GM19395 (cell line): Measurements from ENCODE around the gene SLC9A8.
A peak's percentile ranks its signal among the peaks of the same experiment; 100 is the strongest.

Experiments
- ATAC-seq: cut with Tn5 transposase; IDR thresholded peaks from one replicate; pipeline ENCODE4 v1.9.1; 2021; ENCODE audit warnings: mild to moderate bottlenecking, moderate library complexity; ENCODE audit not compliant: unreplicated experiment

SLC9A8 gene

DNA sequence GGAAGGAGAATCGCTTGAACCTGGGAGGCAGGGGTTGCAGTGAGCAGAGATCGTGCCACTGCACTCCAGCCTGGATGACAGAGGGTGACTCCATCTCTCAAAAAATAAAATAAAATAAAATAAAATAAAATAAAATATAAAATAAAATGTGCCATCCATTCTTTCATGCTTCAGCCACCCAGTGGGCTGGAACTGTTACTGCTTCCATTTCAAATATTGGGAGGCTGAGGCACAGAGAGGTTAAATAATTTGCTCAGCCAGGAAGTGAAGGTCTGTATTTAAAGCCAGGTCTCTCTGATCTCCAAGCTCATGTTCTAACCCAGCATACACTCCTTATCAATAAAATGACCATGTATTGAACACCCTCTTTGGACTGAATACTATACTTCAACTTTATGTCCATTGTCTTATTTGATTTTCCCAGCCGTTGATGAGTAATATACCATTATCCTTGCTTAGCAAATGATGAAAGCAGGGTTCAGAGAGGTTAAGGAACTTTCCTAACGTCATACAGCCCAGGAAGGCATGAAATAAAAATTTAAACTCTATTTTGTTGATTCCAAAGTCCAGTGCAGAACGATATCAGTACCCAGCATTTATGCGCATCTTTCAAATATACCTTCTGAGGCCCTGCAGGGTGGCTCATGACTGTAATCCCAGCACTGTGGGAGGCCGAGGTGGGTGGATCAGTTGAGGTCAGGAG, 25.8 kb upstream of the SLC9A8 start:
- no peak for ATAC-seq

DNA sequence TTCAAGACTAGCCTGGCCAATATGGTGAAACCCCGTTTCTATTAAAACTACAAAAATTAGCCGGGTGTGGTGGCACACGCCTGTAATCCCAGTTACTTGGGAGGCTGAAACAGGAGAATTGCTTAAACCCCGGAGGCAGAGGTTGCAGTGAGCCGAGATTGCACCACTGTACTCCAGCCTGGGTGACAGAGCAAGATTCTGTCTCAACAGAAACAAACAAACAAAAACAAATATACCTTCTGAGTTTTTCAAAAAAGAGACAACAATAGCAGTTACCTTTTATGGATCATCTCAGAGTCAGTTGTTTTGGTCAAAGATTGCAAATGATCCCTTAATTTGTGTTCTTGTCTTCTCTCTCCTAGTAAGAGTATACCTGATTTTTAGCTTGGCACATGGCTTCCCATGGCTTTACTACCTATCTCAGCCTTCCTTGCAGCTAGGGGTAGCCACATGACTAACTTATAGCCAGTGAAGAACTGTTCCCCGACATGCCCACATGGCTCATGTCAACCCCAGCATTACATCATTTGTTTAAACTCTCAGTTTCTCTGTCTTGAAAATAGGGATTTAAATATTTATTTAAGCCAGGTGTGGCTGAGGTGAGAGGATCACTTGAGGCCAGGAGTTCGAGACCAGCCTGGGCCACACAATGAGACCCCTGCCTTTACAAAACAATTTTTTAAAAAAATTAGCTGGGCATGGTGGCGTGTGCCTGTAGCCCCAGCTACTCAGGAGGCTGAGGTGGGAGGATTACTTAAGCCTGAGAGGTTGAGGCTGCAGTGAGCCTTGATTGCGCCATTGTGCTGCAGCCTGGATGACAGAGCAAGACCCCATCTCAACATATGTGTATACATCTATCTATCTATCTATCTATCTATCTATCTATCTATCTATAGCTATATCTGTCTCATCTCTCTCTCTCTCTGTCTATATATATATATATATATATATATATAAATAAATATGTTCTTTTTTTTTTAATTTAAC, 25.0 kb upstream of the SLC9A8 start:
- no peak for ATAC-seq

DNA sequence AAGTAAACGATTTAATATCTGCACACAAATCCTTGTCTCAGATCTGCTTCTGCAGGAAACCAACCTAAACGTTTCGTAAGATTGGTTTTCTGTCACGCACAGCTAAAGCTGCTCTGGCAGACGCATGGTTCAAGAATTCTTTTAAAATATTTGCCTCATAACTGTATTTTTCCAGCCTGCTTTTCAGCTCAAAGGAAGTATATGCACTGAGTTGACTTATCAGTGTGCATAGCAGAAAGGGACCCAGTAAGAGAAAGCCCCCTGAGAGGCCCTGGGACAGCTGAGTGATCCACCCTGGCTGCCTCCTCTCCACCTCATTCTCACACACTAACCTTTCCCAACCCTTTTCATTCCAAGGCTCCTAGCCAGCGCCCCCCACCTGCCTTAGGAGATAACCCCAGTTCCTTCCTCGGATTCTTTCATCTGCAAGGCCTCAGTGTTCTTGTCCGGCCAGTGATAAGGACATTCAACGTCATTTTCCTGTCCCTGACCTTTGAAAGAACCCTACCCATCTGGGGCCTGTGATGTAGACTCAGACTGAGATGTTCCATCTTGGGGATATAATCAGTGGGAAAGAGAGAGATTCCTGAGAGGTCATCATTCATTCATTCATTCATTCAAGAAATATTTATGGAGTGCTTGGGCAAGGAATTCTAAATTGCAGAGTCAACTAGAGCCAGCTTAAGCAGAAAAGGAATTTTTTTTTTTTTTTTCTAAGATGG, 22.4 kb upstream of the SLC9A8 start:
- no peak for ATAC-seq

DNA sequence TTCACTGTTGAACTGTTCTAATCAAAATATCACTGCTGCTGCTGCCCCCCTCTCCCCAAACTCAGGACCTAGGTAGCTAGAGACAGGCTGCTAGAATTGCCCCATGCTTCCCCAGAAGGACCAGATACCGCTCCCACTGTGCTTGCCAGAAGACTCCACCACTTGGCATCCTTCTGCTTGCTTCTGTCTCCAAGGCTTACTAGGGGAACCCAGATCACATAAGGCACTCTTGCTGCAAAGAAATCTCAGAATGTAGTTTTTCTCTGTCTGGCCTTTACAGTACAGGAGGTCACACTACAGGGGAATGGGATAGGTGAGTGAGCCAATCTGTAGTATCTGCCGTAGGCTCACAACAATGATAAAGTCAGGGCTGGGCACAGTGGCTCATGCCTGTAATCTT, 21.5 kb upstream of the SLC9A8 start:
- no peak for ATAC-seq

DNA sequence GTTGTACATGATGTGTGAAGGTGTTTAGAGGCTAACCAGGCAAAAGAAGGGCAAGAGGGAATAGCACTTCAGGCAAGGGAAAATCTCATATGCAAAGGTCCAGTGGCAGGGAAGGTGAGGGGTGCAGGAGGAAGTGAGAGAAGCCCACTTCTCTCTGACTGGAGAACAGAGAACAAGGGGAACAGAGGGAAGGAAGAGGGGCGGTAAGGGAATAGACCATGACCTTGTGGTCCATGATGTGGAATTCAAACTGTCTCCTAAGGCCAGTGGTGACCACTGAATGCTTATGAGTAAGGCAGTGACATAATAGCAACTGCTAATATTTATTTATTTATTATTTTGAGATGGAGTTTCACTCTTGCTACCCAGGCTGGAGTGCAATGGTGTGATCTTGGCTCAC, 20.6 kb upstream of the SLC9A8 start:
- no peak for ATAC-seq

DNA sequence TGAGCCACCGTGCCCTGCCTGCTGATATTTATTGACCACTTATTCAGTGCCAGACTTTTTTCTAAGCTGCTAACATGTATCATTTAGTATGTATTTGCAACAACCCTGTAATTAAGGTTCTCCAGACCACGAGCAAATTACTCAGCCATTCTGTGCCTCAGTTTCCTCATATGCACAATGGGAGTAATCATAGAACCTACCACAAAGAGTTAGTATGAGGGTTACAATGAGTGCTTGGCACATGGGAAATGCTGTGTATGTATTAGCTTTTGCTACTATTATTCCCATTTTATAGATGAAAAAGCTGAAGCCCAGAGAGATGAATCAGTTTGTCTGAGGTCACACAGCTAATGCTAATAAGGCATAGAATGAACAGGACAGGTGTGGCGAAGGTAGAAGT, 20.0 kb upstream of the SLC9A8 start:
- no peak for ATAC-seq

DNA sequence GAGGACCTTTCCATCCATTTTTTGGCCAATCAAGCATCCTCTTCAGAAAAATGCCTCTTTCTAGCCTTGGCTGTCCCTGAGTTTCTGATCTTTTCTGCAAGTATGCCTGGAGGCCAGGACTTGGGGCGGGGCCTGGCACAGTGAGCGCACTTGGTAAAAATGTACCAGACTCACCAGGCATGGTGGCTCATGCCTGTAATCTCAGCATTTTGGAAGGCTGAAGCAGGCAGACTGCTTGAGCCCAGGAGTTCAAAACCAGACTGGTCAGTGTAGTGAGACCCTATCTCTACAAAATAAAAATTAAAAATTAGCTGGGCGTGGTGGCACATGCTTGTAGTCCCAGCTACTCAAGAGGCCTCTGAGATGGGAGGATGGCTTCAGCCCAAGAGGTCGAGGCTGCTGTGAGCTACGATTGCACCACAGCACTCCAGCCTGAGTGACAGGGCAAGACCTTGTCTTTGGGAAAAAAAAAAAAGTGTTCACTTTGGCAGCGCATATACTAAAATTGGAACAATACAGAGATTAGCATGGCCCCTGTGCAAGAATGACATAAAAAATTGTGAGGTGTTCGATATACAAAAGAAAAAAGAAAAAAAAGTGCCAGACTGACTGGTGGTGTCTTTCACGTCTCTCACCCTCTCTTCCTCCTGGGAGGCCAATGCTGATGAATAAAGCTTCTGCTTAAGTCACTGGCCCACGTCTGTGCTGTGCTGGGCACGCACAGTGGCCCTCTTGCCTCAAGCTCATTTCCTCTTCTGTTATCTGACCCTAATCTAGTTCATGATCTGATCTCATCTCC, 18.1 kb upstream of the SLC9A8 start:
- ATAC-seq = no peak

DNA sequence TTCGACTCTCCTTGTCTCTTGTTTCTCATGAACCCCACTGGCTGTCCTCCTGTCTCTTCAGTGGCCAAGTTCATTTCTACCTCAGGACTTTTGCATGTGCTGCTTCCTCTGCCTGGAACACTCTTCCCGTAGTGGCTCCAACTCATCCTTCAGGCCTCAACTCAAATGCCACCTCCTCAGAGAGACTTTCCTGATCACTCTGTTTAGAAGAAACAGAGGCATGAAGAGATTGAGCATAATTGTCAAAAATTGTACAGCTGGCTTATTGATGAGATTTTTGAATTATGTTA, 17.5 kb upstream of the SLC9A8 start:
- ATAC-seq = no peak

DNA sequence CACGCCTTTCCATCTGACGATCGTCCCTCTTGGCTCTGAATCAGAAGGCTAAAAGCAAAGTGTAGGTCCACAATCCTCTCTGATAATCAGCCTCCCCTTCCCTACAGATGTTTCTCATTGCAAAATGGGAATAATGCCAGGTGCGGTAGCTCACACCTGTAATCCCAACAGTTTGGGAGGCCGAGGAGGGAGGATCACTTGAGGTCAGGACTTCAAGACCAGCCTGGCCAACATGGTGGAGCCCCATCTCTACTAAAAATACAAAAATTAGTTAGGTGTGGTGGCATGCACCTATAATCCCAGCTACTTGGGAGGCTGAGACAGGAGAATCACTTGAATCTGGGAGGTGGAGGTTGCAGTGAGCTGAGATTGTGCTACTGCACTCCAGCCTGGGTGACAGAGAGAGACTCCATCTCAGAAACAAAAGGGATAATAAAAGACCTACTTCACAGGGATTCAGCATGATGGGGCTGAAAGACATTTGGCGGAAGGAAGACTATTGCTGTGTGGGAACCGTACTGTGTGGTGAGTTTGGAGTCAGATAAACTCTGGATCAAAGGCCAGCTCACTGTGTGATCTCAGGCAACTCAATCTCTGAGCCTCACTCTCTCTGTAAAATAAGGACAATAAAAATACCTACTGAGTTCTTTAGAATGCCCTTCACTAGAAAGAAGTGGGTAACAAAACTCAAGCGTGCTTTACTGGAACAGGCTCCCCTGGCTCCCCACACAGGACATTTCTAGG, 15.9 kb upstream of the SLC9A8 start:
- ATAC-seq = no peak

DNA sequence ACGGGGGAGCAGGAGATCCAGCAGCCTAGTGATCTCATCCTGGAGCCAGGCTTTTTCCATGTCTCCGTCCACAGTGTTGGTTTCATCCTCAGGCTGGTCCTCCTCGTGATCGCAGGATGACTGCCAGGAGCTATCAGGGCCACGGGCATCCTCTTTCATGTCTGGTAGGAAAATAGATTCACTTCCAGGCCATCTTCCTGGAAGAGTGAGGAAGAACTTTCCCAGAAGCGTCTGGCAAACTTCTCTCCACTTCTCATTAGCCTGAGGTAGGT, 15.3 kb upstream of the SLC9A8 start:
- no peak for ATAC-seq

DNA sequence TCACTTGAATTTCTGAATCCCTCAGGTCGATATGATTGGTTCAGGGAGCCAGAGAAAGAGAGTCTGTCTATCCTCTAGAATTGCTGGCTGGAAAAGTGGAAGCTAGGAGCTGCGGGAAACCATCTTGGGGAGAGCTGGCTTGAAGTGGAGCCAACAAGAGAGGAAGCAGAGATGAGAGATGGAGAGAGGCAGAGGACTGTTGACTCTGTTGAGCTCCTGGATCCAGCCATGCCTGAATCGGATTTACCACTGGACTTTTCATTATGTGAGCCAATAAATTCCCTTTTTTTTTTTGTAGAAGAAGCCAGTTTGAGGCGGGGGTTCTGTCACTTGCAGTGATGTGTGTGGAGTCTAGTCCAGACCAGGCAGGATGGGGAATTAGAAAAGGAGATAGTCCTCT, 13.9 kb upstream of the SLC9A8 start:
- no peak for ATAC-seq

DNA sequence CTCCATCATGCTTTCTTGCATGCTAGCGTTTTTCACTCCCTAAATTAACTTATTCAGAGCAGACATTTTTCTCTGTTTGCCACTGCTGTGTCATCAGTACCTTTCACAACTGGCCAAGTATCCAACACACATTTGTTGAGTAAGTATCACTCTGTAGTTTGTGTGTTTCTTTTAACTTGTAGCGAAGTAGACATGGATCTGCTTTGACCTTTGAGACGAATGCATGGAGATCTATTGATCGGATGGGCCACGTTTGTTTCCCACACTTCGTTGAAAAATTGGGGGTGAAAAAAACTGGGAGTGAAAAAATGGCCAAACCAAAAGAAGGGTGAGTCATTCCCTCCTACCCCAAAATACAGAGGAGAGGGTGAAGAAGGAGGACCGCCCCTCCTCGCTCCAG, 12.9 kb upstream of the SLC9A8 start:
- no peak for ATAC-seq

DNA sequence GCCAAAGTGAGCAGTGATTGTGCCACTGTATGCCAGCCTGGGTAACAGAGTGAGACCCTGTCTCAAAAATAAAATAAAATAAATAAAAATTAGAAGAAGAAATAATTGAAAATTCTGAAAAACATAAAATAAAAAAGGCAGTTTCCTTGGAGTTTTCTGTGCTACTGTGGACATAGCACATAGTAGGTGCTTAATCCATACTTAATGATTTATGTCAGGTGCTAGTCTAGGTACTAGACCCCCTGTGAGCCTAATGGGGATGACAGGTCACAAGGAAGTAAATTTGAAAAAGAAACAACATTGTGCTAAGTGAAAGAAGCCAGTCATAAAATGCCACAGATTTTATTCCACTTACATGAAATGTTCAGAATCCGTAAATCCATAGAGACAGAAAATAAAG, 9.2 kb upstream of the SLC9A8 start:
- ATAC-seq = no peak

DNA sequence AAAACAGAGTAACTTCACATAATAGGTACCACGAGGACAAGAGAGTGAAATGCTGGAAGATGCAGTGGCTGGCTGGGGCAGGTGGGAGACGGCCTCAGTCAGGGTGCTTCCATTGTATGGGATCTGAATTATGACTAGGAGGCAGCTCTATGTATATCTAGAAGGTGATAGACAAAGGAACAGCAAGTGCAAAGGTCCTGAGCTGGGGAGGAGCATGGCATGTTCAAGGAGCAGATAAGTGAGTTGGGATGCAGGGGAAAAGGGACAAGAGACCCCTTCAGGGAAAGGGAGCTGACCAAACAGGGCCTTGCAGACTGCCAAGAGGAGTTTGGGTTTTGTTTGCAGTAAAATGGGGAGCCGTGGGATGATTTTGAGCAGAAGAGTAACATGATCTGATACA, 8.3 kb upstream of the SLC9A8 start:
- ATAC-seq = no peak

DNA sequence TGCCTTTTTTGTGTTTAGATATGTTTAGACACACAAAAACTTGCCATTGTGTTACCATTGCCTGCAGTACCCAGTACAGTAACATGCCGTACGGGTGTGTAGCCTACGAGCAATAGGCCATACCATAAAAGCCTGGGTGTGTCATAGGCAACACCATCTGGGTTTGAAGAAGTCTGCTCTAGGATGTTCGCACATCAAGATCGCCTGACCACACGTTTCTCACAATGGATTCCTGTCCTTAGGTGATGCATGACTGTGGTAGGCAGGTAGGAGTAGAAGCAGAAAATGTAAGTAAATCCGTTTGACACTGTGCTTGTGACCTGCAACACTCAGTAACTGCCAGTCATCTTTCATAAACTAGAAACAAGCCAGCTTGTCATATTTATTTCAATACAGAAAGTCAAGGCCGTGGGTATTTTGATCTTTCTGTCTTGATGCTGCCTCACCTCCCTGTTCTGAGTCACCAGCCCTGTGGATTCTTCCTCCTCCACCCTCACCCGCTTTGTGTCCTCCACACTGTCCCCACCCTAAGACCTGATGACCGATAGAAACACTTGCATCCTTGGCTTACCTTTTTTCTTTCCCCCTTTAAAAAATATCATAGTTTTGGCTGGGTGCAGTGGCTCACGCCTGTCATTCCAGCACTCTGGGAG, 7.3 kb upstream of the SLC9A8 start:
- ATAC-seq = peak; percentile 58

DNA sequence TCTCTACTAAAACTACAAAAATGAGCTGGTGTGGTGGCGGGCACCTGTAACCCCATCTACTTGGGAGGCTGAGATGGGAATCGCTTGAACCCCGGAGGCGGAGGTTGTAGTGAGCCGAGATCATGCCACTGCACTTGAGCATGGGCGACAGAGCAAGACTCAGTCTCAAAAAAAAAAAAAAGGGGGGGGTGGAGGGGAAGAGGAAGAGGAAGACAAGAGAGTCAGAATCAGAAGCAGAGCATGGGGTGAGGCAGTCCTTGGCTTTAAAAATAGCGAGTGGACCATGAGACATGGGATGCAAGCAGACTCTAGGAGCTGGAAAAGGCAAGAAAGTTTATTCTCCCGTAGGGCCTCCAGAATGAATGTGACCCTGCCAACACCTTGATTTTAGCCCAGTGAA, 3.9 kb upstream of the SLC9A8 start:
- ATAC-seq = no peak

DNA sequence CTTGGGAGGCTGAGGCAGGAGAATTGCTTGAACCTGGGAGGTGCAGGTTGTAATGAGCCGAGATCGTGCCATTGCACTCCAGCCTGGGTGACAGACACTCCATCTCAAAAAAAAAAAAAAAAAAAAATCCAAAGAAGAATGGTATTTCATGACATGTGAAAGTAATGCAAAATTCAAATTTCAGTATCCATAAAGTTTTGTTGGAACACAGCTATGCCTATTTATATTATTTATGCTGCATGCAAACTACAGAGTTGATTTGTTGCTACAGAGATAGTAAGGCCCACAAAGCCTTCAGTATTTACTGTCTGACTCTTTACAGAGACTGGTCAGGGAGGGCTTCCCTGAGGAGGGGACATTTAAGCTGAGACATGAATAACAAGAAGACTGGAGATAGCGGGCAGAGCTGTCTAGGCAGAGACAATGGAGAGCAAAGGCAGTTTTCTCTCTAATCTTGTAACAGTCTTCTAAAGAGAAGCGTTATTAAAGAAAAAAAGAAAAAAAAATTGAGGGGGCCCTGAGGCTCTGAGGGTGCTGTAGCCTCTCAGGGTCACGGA, 2.7 kb upstream of the SLC9A8 start:
- no peak for ATAC-seq

DNA sequence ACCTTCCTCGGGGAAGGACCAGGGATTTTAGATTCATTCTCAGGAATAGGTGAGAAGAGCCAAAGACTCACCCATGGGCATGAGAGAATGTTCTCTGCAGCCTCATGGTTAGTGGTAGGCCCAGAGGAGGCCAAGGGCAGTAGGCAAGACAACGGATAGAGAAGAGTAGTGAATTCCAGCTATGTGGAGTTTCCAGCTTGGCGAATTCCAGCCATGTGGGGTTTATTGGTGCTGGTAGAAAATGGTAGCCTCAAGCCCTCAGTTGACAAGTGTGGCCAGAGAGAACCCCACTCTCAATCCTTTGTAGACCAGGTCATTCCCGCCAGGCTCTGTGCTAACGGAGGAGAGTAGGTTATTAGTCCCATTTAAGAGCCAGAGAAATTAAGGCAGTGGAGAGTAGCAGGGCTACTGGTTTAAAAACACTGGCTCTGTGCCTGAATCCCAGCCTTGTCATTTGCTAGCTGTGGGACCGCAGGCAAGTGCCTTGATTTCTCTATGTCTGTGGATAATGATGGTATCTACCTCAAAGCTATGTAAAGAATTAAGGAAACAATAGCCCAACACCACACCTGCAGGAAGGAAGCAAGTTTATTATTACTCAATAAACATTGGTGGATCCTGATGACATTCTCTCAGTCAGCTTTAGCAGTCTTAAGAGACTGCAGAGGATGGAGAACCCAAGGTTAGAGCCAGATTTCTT, 2.0 kb upstream of the SLC9A8 start:
- ATAC-seq = no peak

DNA sequence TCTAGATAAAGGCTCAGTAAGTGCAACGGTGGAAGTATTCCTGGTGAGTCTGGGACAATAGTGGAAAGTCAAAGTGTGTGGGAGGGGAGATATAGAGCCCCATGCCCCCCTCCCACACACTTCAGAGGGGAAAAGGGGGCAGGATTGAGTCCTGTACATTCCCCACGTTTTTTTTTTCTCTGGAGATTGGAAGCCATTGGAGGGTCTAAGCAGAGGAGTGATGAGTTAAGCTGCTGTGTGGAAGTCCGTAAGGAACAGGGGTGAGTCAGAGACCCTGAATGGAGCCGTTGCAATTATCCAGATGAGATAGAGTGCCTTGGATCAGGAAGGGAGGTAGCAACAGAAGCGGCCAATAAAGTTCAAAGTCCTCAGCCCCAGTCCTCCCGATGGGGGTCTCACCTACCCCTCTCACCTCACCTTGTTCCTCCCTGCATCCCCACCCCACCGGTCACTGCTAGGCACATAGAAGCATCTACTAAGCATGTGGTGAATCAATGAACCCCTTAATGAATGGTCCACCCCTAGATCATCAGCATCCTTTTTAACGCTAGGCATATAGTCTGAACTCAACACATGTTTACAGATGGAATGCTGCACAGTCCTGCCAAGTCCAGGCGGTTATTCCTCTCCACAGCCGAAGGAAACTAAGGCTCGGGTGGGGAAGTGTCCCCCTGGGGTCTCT, 662 bp upstream of the SLC9A8 start:
- ATAC-seq = peak; percentile 19
